PC-9 (cell line): ENCODE data around the gene TSEN34.
"Not testable (repeated sequence)": the region's sequence is repeated elsewhere in the genome, so short reads cannot be mapped to it uniquely, and the experiment has no call there.

ENCODE experiments used
- CTCF ChIP-seq: fragments of 200-600 bp; sonication (generic); conservative IDR thresholded peaks from 2 replicates; pipeline ENCODE4 v1.6.1; 2017; ENCODE audit warnings: mixed run types, antibody characterized with exemption, mild to moderate bottlenecking, moderate library complexity
- EZH2 ChIP-seq: fragments of 200-600 bp; sonication (generic); IDR thresholded peaks from 2 replicates; pipeline ENCODE4 v1.8.0; 2017; ENCODE audit warnings: antibody characterized with exemption, low read depth

- not testable (repeated sequence) for TF ChIP-seq CTCF, EZH2
These were observed 32.3 kb downstream of the TSEN34 start for GRCh38 chr19:54223277-54223936.
